HCT116 (cell line): Measurements from ENCODE around the gene ARRDC2. TPM values are rescaled to one million over a fixed set of nuclear protein-coding genes. Genes with fewer than 3 reads are reported as not detected.

Source experiments
- ATAC-seq: fragments of 200-7000 bp; cut with Tn5 transposase; 2 replicates; pipeline ENCODE4 v1.9.1; 2020; ENCODE audit warnings: mild to moderate bottlenecking, moderate library complexity
- BruUV-seq: library from RNA; stranded (reverse); fragments of 400-500 nt; replicated peaks from 2 replicates; lab custom pipeline; 2021; lab: Mats Ljungman, UMichigan
- CTCF ChIA-PET: fragments of 300-600 bp; sonication (Branson Sonifier 250); formaldehyde crosslinking; loops from one replicate; lab custom pipeline; 2021; ENCODE audit warnings: antibody characterized with exemption; lab: Charles Lee
- POLR2A ChIA-PET: fragments of 300-600, 350-600 bp; sonication (Branson Sonifier 250); formaldehyde crosslinking; loops from one replicate; lab custom pipeline; 2021; ENCODE audit warnings: antibody characterized with exemption; lab: Charles Lee
- RAD21 ChIA-PET, 2 experiments: fragments of 300-600 bp; sonication (Branson Sonifier 250); formaldehyde crosslinking; loops; one replicate each; lab custom pipeline; 2023; ENCODE audit warnings: low total read pairs in 2 of 2; ENCODE audit not compliant: uncharacterized antibody in 2 of 2, unreplicated experiment in 2 of 2, low non-redundant PET in 1 of 2; lab: Charles Lee
- DNase-seq: peaks from one replicate; pipeline ENCODE4 v3.0.0-alpha.2; 2010; ENCODE audit warnings: low read depth, low spot score
- H2AFZ ChIP-seq: fragments of 200-600 bp; shearing (Covaris generic), sonication (generic); 2 replicates; pipeline ENCODE4 v1.6.1; 2017; ENCODE audit warnings: low read depth, mixed run types, mixed read lengths, antibody characterized with exemption, low read length; ENCODE audit not compliant: poor library complexity, severe bottlenecking
- H3K27ac ChIP-seq: 2 replicates; pipeline ENCODE4 v1.5.1; 2012; ENCODE audit warnings: low read depth, low read length
- H3K27me3 ChIP-seq: fragments of 200-600 bp; sonication (generic); 2 replicates; pipeline ENCODE4 v1.6.1; 2016; ENCODE audit warnings: mixed run types, low read length, mixed read lengths; ENCODE audit not compliant: insufficient read depth
- H3K36me3 ChIP-seq, 2 experiments: fragments of 200-500 bp in 1 of 2; fragments of 200-600 bp in 1 of 2; sonication (Bioruptor generic) in 1 of 2; sonication (generic) in 1 of 2; 2 replicates each; pipeline versions ENCODE4 v1.5.1 to v1.6.1; 2014 to 2016; ENCODE audit warnings: low read length in 2 of 2, inconsistent platforms in 1 of 2, mixed read lengths in 1 of 2, mixed run types in 1 of 2; ENCODE audit not compliant: insufficient read depth in 2 of 2, control insufficient read depth in 1 of 2
- H3K4me1 ChIP-seq, 2 experiments: fragments of 200-600 bp in 1 of 2; sonication (generic) in 1 of 2; 2 replicates each; pipeline versions ENCODE4 v1.5.1 to v1.6.1; 2012 to 2017; ENCODE audit warnings: low read length in 2 of 2, inconsistent platforms in 1 of 2, mild to moderate bottlenecking in 1 of 2, mixed read lengths in 1 of 2, mixed run types in 1 of 2, moderate library complexity in 1 of 2; ENCODE audit not compliant: insufficient read depth in 2 of 2, control insufficient read depth in 1 of 2
- H3K4me2 ChIP-seq: fragments of 200-600 bp; sonication (generic); 2 replicates; pipeline ENCODE4 v1.6.1; 2017; ENCODE audit warnings: mixed run types, low read length, mixed read lengths
- H3K4me3 ChIP-seq, 2 experiments: fragments of 200-600 bp in 1 of 2; sonication (generic) in 1 of 2; replicated peaks in 1 of 2; 2 replicates each; pipeline ENCODE4 v1.5.1; 2011 to 2016; ENCODE audit warnings: low read length in 2 of 2, control low read depth in 1 of 2, low read depth in 1 of 2, mild to moderate bottlenecking in 1 of 2, mixed read lengths in 1 of 2, mixed run types in 1 of 2
- H3K79me2 ChIP-seq: fragments of 200-600 bp; sonication (generic); 2 replicates; pipeline ENCODE4 v1.6.1; 2017; ENCODE audit warnings: mild to moderate bottlenecking, mixed run types, low read length, moderate library complexity, mixed read lengths; ENCODE audit not compliant: insufficient read depth
- H3K9ac ChIP-seq: fragments of 200-600 bp; sonication (generic); 2 replicates; pipeline ENCODE4 v1.6.1; 2016; ENCODE audit warnings: low read length, mixed read lengths
- H3K9me2 ChIP-seq: fragments of 200-600 bp; sonication (generic), shearing (Covaris generic); 2 replicates; pipeline ENCODE4 v1.6.1; 2017; ENCODE audit warnings: mixed run types, mild to moderate bottlenecking, moderate library complexity; ENCODE audit not compliant: insufficient read depth
- H3K9me3 ChIP-seq, 2 experiments: fragments of 200-500 bp in 1 of 2; fragments of 200-600 bp in 1 of 2; sonication (Bioruptor generic) in 1 of 2; sonication (generic) in 1 of 2; 2 replicates each; pipeline ENCODE4 v1.6.1; 2014 to 2017; ENCODE audit warnings: low read length in 2 of 2, mixed read lengths in 2 of 2, inconsistent platforms in 1 of 2, low read depth in 1 of 2, mild to moderate bottlenecking in 1 of 2, mixed run types in 1 of 2, moderate library complexity in 1 of 2; ENCODE audit not compliant: control insufficient read depth in 1 of 2, insufficient read depth in 1 of 2
- H4K20me1 ChIP-seq: fragments of 200-600 bp; sonication (generic), shearing (Covaris generic); 2 replicates; pipeline ENCODE4 v1.6.1; 2017; ENCODE audit warnings: mixed run types, mild to moderate bottlenecking, moderate library complexity; ENCODE audit not compliant: insufficient read depth
- CBX3 ChIP-seq: IDR thresholded peaks from 2 replicates; pipeline ENCODE4 v1.6.1; 2012; ENCODE audit warnings: low read depth
- CEBPB ChIP-seq: IDR thresholded peaks from 2 replicates; pipeline ENCODE4 v1.6.1; 2012; ENCODE audit warnings: low read depth
- EGR1 ChIP-seq: IDR thresholded peaks from 2 replicates; pipeline ENCODE4 v1.6.1; 2012; ENCODE audit warnings: low read depth
- ELF1 ChIP-seq: IDR thresholded peaks from 2 replicates; pipeline ENCODE4 v1.6.1; 2012; ENCODE audit warnings: low read depth, borderline replicate concordance
- EZH2 ChIP-seq: fragments of 200-600 bp; sonication (generic); IDR thresholded peaks from 2 replicates; pipeline ENCODE4 v1.6.1; 2017; ENCODE audit warnings: antibody characterized with exemption, mixed run types
- EZH2phosphoT487 ChIP-seq: fragments of 200-600 bp; IDR thresholded peaks from 2 replicates; pipeline ENCODE4 v1.6.1; 2018; ENCODE audit warnings: antibody characterized with exemption, borderline replicate concordance
- FOSL1 ChIP-seq: IDR thresholded peaks from 2 replicates; pipeline ENCODE4 v1.6.1; 2012; ENCODE audit warnings: low read depth
- JUND ChIP-seq: IDR thresholded peaks from 2 replicates; pipeline ENCODE4 v1.6.1; 2012
- POLR2A ChIP-seq: IDR thresholded peaks from 2 replicates; pipeline ENCODE4 v1.7.0; 2011; ENCODE audit warnings: borderline replicate concordance; ENCODE audit not compliant: insufficient read depth, insufficient read length; ENCODE audit errors: extremely low read depth
- POLR2AphosphoS5 ChIP-seq: IDR thresholded peaks from 2 replicates; pipeline ENCODE4 v1.6.1; 2011; ENCODE audit warnings: mild to moderate bottlenecking, low read depth, low read length, moderate library complexity
- RAD21 ChIP-seq: IDR thresholded peaks from 2 replicates; pipeline ENCODE4 v1.6.1; 2012; ENCODE audit warnings: low read depth, mild to moderate bottlenecking
- SIN3A ChIP-seq: IDR thresholded peaks from 2 replicates; pipeline ENCODE4 v1.6.1; 2012; ENCODE audit warnings: low read depth
- SP1 ChIP-seq: IDR thresholded peaks from 2 replicates; pipeline ENCODE4 v1.6.1; 2012; ENCODE audit warnings: low read depth
- TCF7L2 ChIP-seq: IDR thresholded peaks from 2 replicates; pipeline ENCODE4 v1.7.0; 2011; ENCODE audit warnings: borderline replicate concordance, inconsistent platforms; ENCODE audit not compliant: insufficient read depth, insufficient read length; ENCODE audit errors: extremely low read depth
- ZFX ChIP-seq: fragments of 450-650 bp; IDR thresholded peaks from 2 replicates; pipeline ENCODE4 v1.6.1; 2017
- ZNF274 ChIP-seq: fragments of 200-500 bp; sonication (Bioruptor generic); IDR thresholded peaks from 2 replicates; pipeline ENCODE4 v1.6.1; 2014; ENCODE audit warnings: mild to moderate bottlenecking, low read depth, low read length, inconsistent platforms
- intact Hi-C: fragments of 100-400 bp; cut with micrococcal nuclease; formaldehyde crosslinking; loops from 2 replicates; pipeline ENCODE4 v1.10.0; 2022
- total RNA-seq: library from RNA; stranded (reverse); gene quantifications from one replicate; pipeline ENCODE4 v1.2.1, GENCODE V29; 2021; ENCODE audit not compliant: unreplicated experiment
- TF ChIP-seq, protein P1 (sequence below): IDR thresholded peaks from 2 replicates; pipeline ENCODE4 v1.6.1; 2011; ENCODE audit warnings: mild to moderate bottlenecking, low read length, moderate library complexity; ENCODE audit not compliant: insufficient replicate concordance; ENCODE audit errors: extremely low read depth
- TF ChIP-seq, protein P2 (sequence below): IDR thresholded peaks from 2 replicates; pipeline ENCODE4 v1.6.1; 2012
- TF ChIP-seq, protein P3 (sequence below): IDR thresholded peaks from 2 replicates; pipeline ENCODE4 v1.6.1; 2012; ENCODE audit warnings: low read depth
- TF ChIP-seq, protein P4 (sequence below): IDR thresholded peaks from 2 replicates; pipeline ENCODE4 v1.6.1; 2012

Gene ARRDC2
- total RNA-seq, 1 experiment from 2014 or later, result 36.5 TPM

DNA sequence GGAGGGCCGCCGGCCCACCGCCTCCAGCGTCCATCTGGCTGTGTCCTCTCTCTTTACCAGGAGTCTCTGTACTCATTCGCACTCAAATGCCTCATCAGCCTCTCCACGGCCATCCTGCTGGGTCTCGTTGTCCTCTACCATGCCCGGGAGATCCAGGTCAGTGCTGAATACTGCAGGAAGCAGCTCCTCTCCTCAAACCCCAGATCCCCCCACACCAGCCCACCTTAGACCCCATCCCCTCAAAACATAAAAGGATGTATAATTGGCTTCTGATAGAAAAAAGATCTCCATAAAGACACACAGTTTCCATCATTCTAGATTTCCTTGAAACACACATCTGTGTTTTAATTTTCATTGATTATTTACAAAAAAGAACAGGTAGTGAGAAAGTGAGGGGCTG is 32.9 kb upstream of the ARRDC2 start:
- H3K27ac ChIP-seq, result no peak overlapping the region
- no peak overlapping the region for H2AFZ ChIP-seq
- intact Hi-C loops, result no loop called here
- no peaks in the 10 kb centered on the region for H3K79me2 ChIP-seq
- no peaks in the 10 kb centered on the region for H4K20me1 ChIP-seq
- H3K4me3 ChIP-seq, result no peak overlapping the region
- TF ChIP-seq CEBPB, result no peak
- TF ChIP-seq EZH2phosphoT487, result no peak
- TF ChIP-seq, protein P1, sequence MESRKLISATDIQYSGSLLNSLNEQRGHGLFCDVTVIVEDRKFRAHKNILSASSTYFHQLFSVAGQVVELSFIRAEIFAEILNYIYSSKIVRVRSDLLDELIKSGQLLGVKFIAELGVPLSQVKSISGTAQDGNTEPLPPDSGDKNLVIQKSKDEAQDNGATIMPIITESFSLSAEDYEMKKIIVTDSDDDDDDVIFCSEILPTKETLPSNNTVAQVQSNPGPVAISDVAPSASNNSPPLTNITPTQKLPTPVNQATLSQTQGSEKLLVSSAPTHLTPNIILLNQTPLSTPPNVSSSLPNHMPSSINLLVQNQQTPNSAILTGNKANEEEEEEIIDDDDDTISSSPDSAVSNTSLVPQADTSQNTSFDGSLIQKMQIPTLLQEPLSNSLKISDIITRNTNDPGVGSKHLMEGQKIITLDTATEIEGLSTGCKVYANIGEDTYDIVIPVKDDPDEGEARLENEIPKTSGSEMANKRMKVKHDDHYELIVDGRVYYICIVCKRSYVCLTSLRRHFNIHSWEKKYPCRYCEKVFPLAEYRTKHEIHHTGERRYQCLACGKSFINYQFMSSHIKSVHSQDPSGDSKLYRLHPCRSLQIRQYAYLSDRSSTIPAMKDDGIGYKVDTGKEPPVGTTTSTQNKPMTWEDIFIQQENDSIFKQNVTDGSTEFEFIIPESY, result no peak
- TF ChIP-seq FOSL1, result no peak
- TF ChIP-seq POLR2A, result no peak
- no peak for TF ChIP-seq JUND
- TF ChIP-seq, protein P2, sequence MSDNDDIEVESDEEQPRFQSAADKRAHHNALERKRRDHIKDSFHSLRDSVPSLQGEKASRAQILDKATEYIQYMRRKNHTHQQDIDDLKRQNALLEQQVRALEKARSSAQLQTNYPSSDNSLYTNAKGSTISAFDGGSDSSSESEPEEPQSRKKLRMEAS, result no peak
- TF ChIP-seq, protein P3, sequence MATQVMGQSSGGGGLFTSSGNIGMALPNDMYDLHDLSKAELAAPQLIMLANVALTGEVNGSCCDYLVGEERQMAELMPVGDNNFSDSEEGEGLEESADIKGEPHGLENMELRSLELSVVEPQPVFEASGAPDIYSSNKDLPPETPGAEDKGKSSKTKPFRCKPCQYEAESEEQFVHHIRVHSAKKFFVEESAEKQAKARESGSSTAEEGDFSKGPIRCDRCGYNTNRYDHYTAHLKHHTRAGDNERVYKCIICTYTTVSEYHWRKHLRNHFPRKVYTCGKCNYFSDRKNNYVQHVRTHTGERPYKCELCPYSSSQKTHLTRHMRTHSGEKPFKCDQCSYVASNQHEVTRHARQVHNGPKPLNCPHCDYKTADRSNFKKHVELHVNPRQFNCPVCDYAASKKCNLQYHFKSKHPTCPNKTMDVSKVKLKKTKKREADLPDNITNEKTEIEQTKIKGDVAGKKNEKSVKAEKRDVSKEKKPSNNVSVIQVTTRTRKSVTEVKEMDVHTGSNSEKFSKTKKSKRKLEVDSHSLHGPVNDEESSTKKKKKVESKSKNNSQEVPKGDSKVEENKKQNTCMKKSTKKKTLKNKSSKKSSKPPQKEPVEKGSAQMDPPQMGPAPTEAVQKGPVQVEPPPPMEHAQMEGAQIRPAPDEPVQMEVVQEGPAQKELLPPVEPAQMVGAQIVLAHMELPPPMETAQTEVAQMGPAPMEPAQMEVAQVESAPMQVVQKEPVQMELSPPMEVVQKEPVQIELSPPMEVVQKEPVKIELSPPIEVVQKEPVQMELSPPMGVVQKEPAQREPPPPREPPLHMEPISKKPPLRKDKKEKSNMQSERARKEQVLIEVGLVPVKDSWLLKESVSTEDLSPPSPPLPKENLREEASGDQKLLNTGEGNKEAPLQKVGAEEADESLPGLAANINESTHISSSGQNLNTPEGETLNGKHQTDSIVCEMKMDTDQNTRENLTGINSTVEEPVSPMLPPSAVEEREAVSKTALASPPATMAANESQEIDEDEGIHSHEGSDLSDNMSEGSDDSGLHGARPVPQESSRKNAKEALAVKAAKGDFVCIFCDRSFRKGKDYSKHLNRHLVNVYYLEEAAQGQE, result no peak
- no peak for TF ChIP-seq SIN3A
- no peak for TF ChIP-seq ELF1
- no peak for TF ChIP-seq SP1
- no peak for TF ChIP-seq EGR1
- TF ChIP-seq POLR2AphosphoS5, result no peak
- TF ChIP-seq EZH2, result no peak
- TF ChIP-seq, protein P4, sequence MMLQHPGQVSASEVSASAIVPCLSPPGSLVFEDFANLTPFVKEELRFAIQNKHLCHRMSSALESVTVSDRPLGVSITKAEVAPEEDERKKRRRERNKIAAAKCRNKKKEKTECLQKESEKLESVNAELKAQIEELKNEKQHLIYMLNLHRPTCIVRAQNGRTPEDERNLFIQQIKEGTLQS, result no peak
- no peak for TF ChIP-seq RAD21
- no peak for TF ChIP-seq ZNF274
- no peak for TF ChIP-seq CBX3
- no peak for TF ChIP-seq ZFX
- TF ChIP-seq TCF7L2, result no peak
- ATAC-seq, result no peak
- H3K36me3 ChIP-seq, result no peaks in the 10 kb centered on the region
- ChIA-PET RAD21 (no interaction called here), POLR2A (no interaction called here), CTCF (interaction anchor here (1.8 kb wide), 1 partner anchor 37 kb away, joined by 3 read pairs; no protein-coding TSS in a partner anchor)
- H3K4me2 ChIP-seq, result no peak overlapping the region
- no peaks in the 10 kb centered on the region for H3K9me2 ChIP-seq
- DNase-seq, result no peak
- no peak overlapping the region for H3K9ac ChIP-seq
- no peaks in the 10 kb centered on the region for H3K9me3 ChIP-seq
- no peaks in the 10 kb centered on the region for H3K27me3 ChIP-seq
- no TSS peak for BruUV-seq
- H3K4me1 ChIP-seq, result no peaks in the 10 kb centered on the region
